Measurements from ENCODE around the gene USO1.
"Not testable (repeated sequence)": the region's sequence is repeated elsewhere in the genome, so short reads cannot be mapped to it uniquely, and the experiment has no call there.

Gene USO1

DNA sequence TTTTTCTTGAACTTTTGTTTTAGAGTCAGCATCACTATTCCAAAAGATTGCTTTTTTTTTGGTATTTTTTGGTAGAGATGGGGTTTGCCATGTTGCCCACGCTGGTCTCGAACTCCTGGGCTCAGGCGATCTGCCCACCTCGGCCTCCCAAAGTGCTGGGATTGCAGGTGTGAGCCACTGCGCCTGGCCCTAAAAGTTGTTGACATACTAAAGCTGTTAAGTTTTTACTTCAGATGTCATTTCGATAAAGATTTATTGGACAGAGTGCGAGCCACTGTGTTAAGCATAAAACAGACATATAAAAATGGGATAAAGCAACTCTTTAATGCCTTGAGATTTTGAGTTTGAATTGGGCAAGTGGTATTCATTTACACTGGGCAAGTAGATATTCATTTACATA, 28.3 kb downstream of the USO1 start:
- DNase-seq (ENCODE audit: extremely low read depth in 1 of 2, low read depth in 1 of 2), result no peak

DNA sequence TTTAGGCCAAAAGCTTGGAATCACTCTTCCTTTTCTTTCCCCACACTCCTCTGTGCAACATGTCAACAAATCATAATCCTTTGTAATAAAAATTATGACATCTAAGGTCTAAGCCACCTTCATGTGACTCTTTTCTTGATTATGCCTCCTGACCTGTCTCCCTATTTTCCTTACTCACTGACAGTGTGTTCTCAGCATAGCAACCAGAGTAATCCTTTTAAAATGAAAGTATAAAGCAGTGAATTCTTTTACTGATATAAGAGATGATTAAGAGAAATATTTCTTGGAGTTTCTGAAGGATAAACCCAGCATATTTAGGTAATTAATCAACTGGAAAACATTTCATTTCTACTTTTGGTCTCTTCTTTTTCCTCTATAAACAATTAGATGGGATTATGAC, 44.7 kb downstream of the USO1 start:
- no peak for DNase-seq (ENCODE audit: extremely low read depth in 1 of 2, low read depth in 1 of 2)

DNA sequence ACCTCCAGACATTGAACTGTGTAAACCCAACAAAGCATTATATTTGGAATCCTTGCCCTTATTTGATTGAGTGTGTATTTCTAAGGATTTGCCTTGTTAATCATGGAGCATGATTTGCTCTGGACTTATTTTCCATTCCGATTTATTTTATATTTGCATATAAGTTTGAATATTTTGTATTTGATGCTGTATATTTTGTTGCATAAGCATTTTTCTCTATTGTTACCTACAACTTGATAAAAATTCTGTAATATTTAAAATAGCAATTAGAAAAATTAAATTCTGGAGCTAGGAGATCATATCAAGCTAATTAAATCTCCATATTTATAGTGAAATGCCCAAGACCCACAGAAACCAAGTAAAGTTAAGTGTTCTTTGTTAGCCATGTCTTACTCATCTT, 47.2 kb downstream of the USO1 start:
- no peak for DNase-seq (ENCODE audit: extremely low read depth in 1 of 2, low read depth in 1 of 2)

DNA sequence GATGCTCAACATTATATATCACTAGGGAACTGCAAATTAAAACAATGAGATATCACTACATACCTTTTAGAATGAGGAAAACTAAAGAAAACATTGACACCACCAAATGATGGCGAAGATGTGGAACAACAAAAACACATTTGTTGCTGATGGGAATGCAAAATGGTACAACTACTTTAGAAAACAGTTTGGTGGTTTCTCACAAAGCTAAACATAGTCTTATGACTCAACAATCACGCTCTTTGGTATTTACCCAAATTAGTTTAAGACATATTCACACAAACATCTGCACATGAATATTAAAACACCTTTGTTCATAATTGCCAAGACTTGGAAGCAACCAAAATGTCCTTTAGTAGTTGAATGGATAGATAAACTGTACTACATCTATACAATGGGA, 53.2 kb downstream of the USO1 start:
- no peak for DNase-seq (ENCODE audit: extremely low read depth in 1 of 2, low read depth in 1 of 2)

DNA sequence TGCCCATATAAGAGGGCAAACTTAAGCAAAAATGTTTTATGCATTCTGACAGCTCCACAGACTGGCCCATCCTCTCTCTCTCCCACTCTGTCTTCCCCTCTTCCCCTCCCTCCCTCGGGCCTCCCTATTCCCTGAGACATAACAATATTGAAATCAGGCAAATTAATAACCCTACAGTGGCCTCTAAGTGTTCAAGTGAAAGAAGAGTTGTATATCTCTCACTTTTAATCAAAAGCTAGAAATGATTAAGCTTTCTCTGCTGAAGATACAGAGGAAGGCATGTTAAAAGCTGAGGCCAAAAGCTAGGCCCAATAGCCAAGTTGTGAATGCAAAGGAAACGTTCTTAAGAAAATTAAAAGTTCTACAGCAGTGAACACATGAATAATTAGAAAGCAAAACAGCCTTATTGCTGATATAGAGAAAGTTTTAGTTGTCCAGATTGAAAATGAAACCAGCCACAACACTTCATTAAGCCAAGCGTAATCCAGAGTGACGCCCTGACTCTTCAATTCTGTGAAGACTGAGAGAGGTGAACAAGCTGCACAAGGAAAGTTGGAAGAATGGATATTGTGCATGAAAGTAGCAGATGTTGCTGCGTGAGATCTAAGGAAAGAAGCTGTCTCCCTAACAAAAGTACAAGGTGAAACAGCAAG, 54.9 kb downstream of the USO1 start:
- no peak for DNase-seq (ENCODE audit: extremely low read depth in 1 of 2, low read depth in 1 of 2)

DNA sequence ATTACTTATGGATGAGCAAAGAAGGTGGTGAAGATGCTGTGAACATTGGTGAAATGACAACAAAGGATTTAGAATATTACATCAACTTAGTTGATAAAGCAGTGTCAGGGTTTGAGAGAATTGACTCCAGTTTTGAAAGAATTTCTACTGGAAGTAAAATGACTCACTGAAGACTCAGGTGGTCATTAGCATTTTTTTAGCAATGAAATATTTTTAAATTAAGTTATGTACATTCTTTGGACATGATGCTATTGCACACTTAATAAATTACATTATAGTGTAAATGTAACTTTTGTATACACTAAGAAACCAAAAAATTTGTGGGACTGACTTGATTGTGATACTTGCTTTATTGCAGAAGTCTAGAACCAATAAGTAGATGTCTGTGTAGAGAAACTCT, 56.9 kb downstream of the USO1 start:
- no peak for DNase-seq (ENCODE audit: extremely low read depth in 1 of 2, low read depth in 1 of 2)

DNA sequence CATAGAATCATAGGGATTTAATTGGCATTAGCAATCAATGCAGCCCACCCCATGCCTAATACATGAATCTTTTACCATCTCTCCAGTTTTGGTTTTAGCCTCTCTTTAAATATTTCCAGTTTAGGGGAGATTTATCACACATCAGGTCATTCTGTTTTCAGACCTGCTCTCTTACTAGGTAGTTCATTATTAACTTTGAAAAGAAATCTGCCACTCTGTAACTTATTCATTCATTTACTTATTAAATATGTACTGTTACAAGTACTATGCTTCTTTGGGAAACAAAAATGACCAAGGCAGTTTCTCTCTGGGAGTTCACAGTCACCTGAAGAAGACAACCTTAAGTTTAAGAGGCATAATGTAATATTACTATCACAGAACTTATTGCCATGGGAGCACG, 62.1 kb downstream of the USO1 start:
- no peak for DNase-seq (ENCODE audit: extremely low read depth in 1 of 2, low read depth in 1 of 2)

DNA sequence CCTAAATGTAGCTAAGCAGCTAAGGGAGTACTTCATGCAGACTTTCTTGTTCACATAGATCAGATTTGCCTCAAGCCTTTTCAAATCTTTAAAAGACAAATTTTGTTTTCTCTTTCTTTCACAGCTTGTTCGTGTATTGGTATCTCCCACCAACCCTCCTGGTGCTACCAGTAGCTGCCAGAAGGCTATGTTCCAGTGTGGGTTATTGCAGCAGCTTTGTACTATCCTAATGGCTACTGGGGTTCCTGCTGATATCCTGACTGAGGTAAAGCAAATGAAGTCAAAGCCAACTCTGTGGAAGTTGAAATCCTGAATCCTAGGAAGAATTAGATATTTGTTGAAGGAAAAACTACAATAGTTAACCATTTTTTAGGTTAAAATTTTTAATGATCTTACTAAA, 62.6 kb downstream of the USO1 start:
- DNase-seq (ENCODE audit: extremely low read depth in 1 of 2, low read depth in 1 of 2), result no peak

DNA sequence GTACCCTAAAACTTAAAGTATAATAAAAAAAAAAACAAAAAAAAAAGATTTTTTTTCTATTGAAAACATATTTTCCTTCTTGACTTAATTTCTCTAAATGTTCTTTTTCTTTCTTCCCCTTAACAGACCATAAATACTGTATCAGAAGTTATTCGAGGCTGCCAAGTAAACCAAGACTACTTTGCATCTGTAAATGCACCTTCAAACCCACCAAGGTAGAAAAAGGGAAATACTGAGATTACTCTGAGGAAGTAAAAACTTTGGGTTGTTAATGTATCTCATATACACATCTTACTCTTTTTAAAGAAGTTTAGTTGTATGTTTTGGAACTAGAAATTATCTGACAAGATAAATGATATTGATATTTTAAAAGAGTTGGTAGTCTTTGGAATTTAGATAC, 65.6 kb downstream of the USO1 start:
- DNase-seq (ENCODE audit: extremely low read depth in 1 of 2, low read depth in 1 of 2), result no peak

DNA sequence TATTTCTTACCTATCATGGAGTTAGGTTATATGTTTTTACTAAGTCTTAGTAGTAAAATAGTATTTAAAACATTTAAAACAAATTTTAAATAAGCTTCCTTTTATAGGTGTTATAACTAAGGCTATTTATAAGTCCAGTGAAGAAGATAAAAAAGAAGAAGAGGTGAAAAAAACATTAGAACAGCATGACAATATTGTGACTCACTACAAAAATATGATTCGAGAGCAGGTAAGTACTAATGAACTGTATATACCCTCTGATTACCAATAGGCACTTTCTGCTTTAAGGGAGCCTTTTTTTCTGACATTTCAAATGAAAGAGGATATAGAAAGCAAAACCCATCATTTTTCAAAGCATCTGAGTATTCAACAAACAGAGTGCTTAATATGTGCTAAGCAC, 76.6 kb downstream of the USO1 start:
- no peak for DNase-seq (ENCODE audit: extremely low read depth in 1 of 2, low read depth in 1 of 2)

DNA sequence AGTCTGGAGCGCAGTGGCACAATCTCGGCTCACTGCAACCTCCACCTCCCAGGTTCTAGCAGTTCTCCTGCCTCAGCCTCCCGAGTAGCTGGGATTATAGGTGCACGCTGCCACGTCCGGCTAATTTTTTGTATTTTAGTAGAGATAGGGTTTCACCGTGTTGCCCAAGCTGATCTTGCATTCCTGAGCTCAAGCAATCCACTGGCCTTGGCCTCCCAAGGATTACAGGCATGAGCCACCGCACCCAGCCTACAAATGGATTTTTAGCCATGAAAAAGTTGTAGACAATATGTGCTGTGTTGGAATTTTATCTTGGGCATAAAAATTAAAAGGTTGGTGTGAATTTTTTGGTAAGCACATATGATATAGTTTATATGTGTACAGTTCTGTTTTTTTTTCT, 81.7 kb downstream of the USO1 start:
- not testable (repeated sequence) for DNase-seq (ENCODE audit: extremely low read depth in 1 of 2, low read depth in 1 of 2)

DNA sequence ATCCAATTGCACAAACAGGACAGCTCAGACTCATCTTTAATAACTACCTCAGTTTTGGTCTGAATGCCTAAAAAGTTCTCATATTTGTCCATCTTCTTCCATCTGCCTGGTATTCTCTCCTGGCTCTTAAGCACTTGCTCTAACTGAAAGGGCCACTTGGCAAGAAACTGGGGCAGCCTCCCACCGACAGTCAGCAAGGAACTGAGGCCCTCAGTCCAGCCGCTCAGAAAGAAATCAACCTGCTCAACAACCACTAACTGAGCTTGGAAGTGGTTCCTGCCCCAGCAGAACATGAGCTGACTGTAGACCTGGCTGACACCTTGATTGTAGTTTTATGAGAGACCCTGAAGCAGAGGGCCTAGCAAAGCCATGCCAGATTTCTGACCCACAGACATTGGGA, 93.5 kb downstream of the USO1 start:
- DNase-seq (ENCODE audit: extremely low read depth in 1 of 2, low read depth in 1 of 2), result no peak

DNA sequence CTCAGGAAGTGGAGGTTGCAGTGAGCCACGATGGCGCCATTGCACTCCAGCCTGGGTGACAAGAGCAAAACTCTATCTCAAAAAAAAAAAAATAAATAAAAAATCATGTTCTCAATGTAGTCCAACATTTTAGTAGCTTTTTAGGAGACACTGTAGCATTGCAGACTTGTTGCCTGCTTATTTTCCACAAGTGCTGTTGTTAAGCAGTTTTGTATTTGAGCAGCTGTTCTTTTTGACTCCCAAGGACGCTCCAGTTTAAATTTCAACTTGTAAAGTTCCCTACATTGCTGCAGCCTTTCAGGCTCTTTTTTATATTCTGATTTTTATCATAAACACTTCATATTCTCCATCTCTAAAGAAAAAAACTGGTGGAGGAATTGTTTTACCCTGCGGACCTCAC, 94.7 kb downstream of the USO1 start:
- DNase-seq (ENCODE audit: extremely low read depth in 1 of 2, low read depth in 1 of 2), result no peak

DNA sequence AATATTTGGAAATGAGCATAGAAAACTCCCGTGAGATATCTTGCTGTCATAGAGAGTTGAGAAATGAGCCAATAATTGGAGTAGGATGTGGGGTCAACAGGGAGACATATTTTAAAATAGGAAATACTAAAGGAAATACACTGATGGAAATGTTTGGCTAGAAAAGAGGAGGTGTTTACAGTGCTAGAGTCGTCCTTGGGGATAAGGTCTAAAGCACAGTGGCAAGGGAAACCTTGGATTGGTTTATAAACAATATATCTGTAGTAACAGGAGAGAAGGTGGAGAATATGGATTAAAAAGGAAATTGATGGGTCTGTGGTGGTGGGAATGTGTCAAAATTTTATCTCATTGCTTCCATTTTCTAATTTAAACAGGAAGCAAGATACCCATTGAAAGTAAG, 95.8 kb downstream of the USO1 start:
- DNase-seq (ENCODE audit: extremely low read depth in 1 of 2, low read depth in 1 of 2), result no peak

DNA sequence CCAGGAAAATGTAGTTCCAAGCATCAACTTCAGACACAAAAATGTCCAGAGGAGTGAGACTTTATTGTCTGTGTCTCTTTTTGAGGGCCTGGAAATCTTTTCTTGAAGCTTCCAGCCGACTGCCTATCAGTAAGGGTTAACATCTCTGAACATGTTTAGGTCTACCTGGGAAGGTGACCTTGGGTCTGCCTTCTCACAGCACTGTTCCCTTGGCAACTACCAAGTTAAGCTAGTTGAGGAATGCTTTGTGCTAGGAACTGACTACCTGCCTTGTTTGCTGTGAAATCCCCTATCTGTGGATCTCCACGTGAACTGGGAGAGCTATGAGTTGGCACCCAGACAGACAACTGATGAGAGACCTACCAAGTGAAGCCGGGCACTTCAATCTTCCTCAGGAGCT, 96.3 kb downstream of the USO1 start:
- no peak for DNase-seq (ENCODE audit: extremely low read depth in 1 of 2, low read depth in 1 of 2)

DNA sequence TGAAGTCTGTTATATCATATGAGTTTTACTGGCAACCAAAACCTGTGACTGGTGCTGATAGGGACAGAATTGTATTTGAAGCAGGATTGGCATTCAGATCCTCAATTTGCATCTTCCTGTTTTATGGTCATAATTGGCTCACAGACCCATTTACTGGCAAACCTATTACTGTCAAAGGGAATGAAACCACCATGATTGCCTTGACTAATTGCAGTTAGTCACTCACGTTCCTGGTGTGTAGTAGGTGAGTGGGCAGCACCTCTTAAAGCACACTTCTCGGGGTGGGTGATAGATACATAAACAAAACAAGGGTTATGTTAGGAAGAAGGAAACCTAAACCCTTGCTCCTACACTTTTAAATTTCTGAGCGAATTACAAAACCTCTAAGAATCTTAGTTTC, 96.8 kb downstream of the USO1 start:
- no peak for DNase-seq (ENCODE audit: extremely low read depth in 1 of 2, low read depth in 1 of 2)

DNA sequence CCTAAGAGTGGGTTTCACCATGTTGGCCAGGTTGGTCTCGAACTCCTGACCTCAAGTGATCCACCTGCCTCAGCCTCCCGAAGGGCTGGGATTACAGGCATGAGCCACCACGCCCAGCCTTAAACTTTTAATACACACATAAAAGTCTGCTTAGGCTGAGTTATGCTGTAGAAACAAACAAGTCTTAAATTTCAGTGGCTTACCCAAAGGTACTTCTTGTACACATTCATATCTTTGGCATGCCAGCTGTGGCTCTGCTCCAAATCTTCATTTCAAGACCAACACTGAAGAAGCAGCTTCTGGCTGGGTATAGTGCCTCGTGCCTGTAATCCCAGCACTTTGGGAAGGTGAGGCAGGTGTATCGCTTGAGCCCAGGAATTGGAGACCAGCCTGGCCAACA, 97.6 kb downstream of the USO1 start:
- no peak for DNase-seq (ENCODE audit: extremely low read depth in 1 of 2, low read depth in 1 of 2)

DNA sequence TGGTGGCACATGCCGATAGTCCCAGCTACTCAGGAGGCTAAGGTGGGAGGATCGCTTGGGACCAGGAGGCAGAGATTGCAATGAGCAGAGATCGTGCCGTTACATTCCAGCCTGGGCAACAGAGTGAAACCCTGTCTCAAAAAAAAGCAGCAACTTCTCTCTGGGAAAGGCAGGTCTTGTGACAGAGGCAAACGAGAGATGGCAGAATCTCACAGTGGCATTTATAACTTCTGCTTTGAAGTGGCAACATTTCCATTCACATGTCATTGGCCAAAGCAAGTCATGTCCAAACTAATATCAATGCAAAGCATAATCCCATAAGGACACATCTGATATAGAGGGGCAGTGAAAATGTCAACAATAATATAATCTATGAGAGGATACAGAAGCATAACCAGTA, 98.0 kb downstream of the USO1 start:
- no peak for DNase-seq (ENCODE audit: extremely low read depth in 1 of 2, low read depth in 1 of 2)

DNA sequence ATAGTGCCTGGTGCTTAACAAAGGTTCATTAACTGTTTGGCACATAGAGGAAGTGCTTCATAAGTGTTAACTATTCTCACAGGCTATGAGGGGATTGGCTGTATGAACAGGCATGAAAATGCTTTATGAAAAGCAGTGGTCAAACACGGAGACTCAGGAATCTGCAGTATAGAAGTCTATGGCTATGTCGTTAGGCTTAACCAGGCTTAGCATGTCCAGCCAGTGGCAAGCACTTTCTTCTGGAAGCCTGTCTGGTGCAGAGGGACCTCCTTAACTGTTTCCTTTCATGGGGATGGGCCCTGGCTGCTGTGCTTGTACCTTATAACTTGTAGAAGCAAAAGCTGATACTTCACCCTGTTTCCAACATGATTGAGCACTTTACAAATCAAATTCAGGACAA, 99.4 kb downstream of the USO1 start:
- no peak for DNase-seq (ENCODE audit: extremely low read depth in 1 of 2, low read depth in 1 of 2)

DNA sequence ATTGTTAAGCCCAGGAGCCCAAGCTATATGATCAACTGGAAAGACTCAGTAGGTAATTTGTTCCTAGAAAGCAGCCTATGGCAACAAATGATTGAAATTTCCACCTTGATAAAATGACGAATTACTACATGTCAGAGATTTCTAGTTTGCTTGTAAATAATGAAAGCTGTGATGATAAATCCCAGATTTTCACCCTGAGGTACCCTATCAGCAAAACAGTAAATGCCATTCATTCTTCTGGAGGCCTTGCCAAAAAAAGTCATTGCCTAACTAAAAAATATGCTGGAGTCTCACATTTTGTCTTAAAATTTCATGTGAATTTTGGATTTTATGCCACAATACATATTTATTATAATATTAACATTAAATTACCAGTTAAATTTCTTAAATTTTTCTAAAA, 106.5 kb downstream of the USO1 start:
- no peak for DNase-seq (ENCODE audit: extremely low read depth in 1 of 2, low read depth in 1 of 2)

DNA sequence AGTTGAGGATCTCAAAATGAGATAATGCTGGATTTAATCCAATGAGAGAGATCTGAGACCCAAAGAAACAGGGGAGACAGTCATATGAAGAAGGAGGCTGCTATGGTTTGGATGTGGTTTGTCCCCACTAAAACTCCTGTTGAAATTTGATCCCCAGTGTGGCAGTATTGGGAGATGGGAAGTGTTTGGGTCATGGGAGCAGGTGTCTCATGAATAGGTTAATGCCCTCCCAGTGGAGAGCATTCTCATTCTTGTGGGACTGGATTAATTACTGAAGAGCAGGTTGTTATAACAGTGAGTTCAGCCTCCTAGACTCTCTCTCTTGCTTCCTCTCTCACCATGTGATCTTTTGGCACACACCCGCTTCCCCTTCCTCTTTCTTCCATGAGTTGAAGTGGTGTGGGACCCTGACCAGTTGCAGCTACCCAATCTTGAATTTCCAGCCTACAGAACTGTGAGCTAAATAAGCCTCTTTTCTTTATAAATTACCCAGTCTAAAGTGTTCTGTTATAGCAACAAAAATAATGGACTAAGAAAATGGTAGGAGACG, 107.6 kb downstream of the USO1 start:
- DNase-seq (ENCODE audit: extremely low read depth in 1 of 2, low read depth in 1 of 2), result no peak

DNA sequence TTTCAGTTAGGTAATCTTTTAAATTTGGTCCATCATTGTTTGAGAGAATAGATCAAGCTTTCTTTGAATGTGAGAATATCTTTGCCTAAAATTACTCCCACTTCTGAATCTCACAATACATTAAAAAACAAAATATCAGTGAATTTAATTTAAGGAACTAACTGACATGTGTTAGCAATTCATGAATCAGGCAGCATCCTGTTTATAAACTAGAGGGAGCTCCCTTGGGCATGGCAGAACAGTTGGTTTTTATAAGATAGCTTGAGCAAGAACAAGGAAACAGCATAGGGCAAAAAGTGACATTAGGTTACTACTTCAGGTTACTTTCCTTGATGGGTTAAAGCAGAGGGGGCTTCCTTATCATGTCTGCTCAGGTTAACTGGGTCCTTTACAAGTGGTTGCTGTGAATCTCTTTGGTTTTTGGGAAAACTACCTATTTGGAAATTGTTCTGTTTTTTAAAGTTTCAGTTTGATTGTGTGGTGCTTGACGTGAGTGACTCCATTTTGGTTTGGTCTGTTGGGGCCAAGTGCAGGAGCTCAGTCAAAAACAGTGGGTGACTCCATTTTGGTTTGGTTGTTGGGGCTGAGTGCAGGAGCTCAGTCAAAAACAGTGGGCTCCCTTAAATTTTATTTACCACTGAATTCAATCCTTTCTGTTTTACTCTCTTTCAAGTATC, 109.9 kb downstream of the USO1 start:
- DNase-seq (ENCODE audit: extremely low read depth in 1 of 2, low read depth in 1 of 2), result no peak

DNA sequence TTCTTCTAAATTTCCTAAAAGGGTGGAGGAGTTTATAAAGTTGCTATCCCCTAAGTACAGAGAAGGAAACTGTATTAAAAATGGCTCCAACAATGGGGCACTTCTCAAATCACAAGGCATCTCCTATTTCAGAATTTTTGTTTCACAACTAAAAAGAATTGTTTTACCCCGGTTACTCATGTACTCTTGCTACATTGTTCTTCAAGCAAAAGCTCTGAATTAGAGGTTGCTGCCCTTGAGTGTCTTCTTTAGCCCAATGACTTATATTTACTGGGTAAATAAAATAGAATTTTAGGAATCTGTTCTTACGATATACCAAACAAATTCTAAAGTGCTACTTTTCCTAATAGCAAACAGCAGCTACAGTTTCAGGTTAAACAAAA, 110.4 kb downstream of the USO1 start:
- no peak for DNase-seq (ENCODE audit: extremely low read depth in 1 of 2, low read depth in 1 of 2)
